ENCODE measurements around the gene GNRH2. TPM values are rescaled to one million over a fixed set of nuclear protein-coding genes. Genes with fewer than 3 reads are reported as not detected.
"Not testable (repeated sequence)": the region's sequence is repeated elsewhere in the genome, so short reads cannot be mapped to it uniquely, and the experiment has no call there.

Gene GNRH2
- total RNA-seq, 2 experiments from 2014 or later = not detected

- Mint-ChIP-seq H3K27me3 (ENCODE audit: low read depth) (no peaks in the 10 kb centered on the region), H3K27ac (peak overlapping the region; percentile 60), H3K4me1 (ENCODE audit: low read depth) (peaks cover 23% of the 10 kb centered on the region), H3K9me3 (no peaks in the 10 kb centered on the region), H3K4me3 (peak overlapping the region; percentile 83), H3K36me3 (ENCODE audit: low read depth) (peaks cover 13% of the 10 kb centered on the region)
- intact Hi-C loops (cut with micrococcal nuclease) = loop anchor here (1.0 to 5.0 kb wide), 2 partner anchors 34 to 157 kb away; partner anchors contain the start of gene DDRGK1
- CTCF ChIA-PET = interaction anchor here (0.8 kb wide), 1 partner anchor 523 kb away, joined by 4 read pairs; no protein-coding TSS in a partner anchor
- DNase-seq = peak; percentile 31
Observed at GRCh38 chr20:3045042-3045815, 1.8 kb downstream of the GNRH2 start.

- intact Hi-C loops (cut with micrococcal nuclease) = loop anchor here (1.0 to 5.0 kb wide), 3 partner anchors 35 to 173 kb away; partner anchors contain the start of genes DDRGK1 and PTPRA
- CTCF ChIA-PET = no interaction called here
- peaks cover 23% of the 10 kb centered on the region for H3K4me1 Mint-ChIP-seq (ENCODE audit: low read depth)
- H3K9me3 Mint-ChIP-seq = no peaks in the 10 kb centered on the region
- H3K27ac Mint-ChIP-seq = peak within 1 kb of the TSS; percentile 60
- DNase-seq = peak; percentile 84
- H3K36me3 Mint-ChIP-seq (ENCODE audit: low read depth) = peaks cover 13% of the 10 kb centered on the region
- H3K4me3 Mint-ChIP-seq = peak within 1 kb of the TSS; percentile 83
- H3K27me3 Mint-ChIP-seq (ENCODE audit: low read depth) = no peaks in the 10 kb centered on the region
Observed at GRCh38 chr20:3045816-3046676, 2.6 kb downstream of the GNRH2 start, which contains the start of gene MRPS26. MRPS26 (plus strand) TSS chr20:3046052; CDS start chr20:3046069, 17 bp downstream.

GRCh38 chr20:3046677-3047462 lies 3.4 kb downstream of the GNRH2 start:
- peak overlapping the region; percentile 59 for H3K27ac Mint-ChIP-seq
- peaks cover 13% of the 10 kb centered on the region for H3K36me3 Mint-ChIP-seq (ENCODE audit: low read depth)
- DNase-seq = peak; percentile 27
- H3K4me3 Mint-ChIP-seq = peak overlapping the region; percentile 83
- intact Hi-C loops (cut with micrococcal nuclease) = loop anchor here (1.0 to 5.0 kb wide), 2 partner anchors 155 to 174 kb away; partner anchors contain the start of genes DDRGK1 and PTPRA
- H3K27me3 Mint-ChIP-seq (ENCODE audit: low read depth) = no peaks in the 10 kb centered on the region
- H3K4me1 Mint-ChIP-seq (ENCODE audit: low read depth) = peaks cover 23% of the 10 kb centered on the region
- no peaks in the 10 kb centered on the region for H3K9me3 Mint-ChIP-seq
- CTCF ChIA-PET = no interaction called here

DNA sequence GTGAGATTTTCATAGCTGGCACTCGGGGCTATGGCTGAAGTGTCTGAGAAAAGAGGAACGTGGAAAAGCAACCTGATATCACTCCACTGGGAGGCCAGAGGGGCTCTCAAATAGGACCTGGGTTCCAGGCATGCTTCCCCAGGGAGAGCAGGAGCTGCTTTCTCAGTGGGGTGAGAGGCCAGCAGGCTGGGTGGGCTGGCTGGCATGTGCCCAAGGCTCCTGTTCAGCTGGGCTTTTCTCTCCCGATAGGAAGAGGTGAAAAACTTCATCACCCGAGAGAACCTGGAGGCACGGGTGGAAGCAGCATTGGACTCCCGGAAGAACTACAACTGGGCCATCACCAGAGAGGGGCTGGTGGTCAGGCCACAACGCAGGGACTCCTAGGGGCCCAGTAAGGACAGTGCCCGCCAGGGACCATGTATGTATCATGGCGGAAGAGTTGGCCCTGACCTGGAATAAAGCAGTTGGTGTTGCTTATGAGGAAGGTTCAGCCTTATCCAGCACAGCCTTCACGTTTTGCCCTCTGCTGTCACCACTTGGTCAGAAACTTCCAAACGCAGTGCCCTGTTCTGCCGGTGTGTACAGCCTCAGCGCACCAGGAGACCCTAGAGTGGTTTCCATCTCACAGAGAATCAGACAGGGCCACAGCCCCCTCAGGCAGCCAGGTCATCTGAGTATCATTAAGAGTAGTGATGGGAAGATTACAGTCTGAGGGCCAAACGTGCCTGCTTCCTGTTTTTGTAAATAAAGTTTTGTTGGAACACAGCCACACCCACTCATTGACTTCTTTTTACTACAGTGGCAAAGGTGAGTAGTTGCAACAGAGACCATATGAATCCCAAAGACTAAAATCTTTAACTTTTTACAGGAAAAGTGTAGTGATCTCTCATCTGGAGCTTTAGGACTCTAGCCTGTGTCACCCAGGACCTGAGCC lies 4.3 kb downstream of the GNRH2 start:
- CTCF ChIA-PET = no interaction called here
- Mint-ChIP-seq H3K9me3 (no peaks in the 10 kb centered on the region), H3K4me3 (peak overlapping the region; percentile 83), H3K36me3 (ENCODE audit: low read depth) (peaks cover 13% of the 10 kb centered on the region), H3K27me3 (ENCODE audit: low read depth) (no peaks in the 10 kb centered on the region), H3K27ac (no peak overlapping the region), H3K4me1 (ENCODE audit: low read depth) (peaks cover 23% of the 10 kb centered on the region)
- DNase-seq = no peak
- intact Hi-C loops (cut with micrococcal nuclease) = loop anchor here (5.0 kb wide), 1 partner anchor 155 kb away; the partner anchor contains the start of gene DDRGK1

DNA sequence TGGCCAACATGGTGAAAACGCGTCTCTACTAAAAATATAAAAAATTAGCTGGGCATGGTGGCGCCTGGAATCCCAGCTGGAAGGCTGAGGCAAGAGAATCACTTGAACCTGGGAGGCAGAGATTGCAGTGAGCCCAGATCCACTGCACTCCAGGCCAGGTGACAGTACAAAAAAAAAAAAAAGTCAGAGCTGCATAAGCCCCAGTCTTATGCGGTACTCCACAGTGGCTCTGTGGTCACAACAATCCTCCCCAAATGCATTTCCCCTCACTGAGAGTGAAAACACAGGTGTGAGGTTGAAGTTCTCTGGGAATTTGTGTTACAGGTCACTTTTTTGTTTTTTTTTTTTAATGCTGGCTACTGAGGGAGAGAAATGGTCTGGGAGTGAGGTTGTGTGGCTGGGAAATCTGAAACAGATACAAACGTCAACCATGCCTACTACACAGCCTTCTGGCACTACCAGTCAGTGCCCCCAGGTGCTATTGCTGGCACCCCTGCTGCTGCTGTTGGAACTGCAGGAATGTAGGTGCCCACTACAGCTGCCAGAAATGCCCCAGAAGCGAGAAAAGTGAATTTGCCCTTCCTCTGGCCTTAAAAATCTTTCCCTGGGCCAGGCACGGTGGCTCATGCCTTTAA lies 8.1 kb downstream of the GNRH2 start:
- H3K36me3 Mint-ChIP-seq (ENCODE audit: low read depth) = peaks cover 13% of the 10 kb centered on the region
- peaks cover 16% of the 10 kb centered on the region for H3K4me1 Mint-ChIP-seq (ENCODE audit: low read depth)
- no peak for DNase-seq
- no peak overlapping the region for H3K27ac Mint-ChIP-seq
- H3K27me3 Mint-ChIP-seq (ENCODE audit: low read depth) = no peaks in the 10 kb centered on the region
- CTCF ChIA-PET = interaction anchor here (2.4 to 3.0 kb wide), 4 partner anchors 18 to 65 kb away, joined by 17 to 24 read pairs (median 18); no protein-coding TSS in a partner anchor
- intact Hi-C loops (cut with micrococcal nuclease) = no loop called here
- H3K4me3 Mint-ChIP-seq = no peak overlapping the region
- H3K9me3 Mint-ChIP-seq = no peaks in the 10 kb centered on the region

GRCh38 chr20:3059489-3059888 lies 16.1 kb downstream of the GNRH2 start:
- Mint-ChIP-seq H3K27me3 (ENCODE audit: low read depth) (no peaks in the 10 kb centered on the region), H3K9me3 (no peaks in the 10 kb centered on the region), H3K27ac (no peak overlapping the region), H3K4me1 (ENCODE audit: low read depth) (peaks cover 7% of the 10 kb centered on the region), H3K36me3 (ENCODE audit: low read depth) (peaks cover 3% of the 10 kb centered on the region), H3K4me3 (no peak overlapping the region)
- CTCF ChIA-PET = no interaction called here
- intact Hi-C loops (cut with micrococcal nuclease) = no loop called here
- no peak for DNase-seq

DNA sequence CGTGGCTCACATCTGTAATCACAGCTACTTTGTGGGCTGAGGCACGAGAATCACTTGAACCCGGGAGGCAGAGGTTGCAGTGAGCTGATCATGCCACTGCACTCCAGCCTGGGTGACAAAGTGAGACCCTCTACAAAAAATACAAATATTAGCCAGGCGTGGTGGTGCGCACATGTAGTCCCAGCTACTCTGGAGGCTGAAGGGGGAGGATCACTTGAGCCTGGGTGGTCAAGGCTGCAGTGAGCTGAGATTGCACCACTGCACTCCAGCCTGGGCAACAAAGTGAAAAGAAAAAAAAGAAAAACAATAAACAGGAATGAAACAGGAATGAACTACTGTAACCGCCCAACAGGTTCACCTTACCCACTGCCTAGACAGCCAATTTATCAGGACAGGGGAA lies 20.7 kb downstream of the GNRH2 start:
- H3K27ac Mint-ChIP-seq; H3K9me3 Mint-ChIP-seq; H3K27me3 Mint-ChIP-seq (ENCODE audit: low read depth); H3K4me1 Mint-ChIP-seq (ENCODE audit: low read depth); intact Hi-C loops (cut with micrococcal nuclease); H3K4me3 Mint-ChIP-seq; H3K36me3 Mint-ChIP-seq (ENCODE audit: low read depth); DNase-seq: not testable (repeated sequence)
- CTCF ChIA-PET = interaction anchor here (0.8 to 1.6 kb wide), 2 partner anchors 9 to 10 kb away, joined by 3 read pairs; no protein-coding TSS in a partner anchor

DNA sequence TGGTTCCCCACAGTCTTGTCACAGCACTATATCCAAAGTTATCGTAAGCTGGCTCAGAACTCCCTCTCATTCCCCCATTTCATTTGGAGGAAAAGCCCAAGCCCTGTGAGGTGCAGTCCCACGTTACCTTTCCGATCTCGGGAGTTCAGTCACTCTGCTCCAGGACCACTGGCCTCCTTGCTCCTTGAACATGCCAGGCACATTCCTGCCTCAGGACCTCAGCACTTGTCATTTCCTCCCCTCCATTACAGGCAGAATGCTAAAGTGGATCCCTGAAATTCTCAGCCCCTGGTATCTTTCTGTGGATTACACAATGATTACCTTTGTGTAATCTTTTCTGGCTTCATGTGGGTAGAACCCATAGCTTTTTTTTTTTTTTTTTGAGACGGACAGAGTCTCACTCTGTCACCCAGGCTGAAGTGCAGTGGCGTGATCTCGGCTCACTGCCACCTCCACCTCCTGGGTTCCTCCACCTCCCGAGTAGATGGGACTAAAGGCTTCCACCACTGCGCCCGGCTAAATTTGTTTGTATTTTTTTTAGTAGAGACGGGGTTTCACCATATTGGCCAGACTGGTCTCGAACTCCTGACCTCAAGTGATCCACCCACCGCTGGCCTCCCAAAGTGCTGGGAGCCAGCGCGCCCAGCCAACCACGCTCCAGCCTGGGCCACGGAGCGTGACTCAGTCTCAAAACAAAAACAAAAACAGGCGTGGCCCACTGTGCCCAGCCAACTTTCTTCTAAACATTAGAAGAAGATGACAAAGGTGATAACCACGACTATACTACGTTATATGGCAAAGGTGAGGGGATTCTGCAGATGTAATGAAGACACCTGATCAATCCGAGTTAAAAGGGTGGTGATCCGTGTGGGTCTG lies 24.0 kb downstream of the GNRH2 start:
- H3K27ac Mint-ChIP-seq = no peak overlapping the region
- no peak for DNase-seq
- H3K9me3 Mint-ChIP-seq = no peaks in the 10 kb centered on the region
- H3K4me3 Mint-ChIP-seq = no peak overlapping the region
- H3K36me3 Mint-ChIP-seq (ENCODE audit: low read depth) = no peaks in the 10 kb centered on the region
- CTCF ChIA-PET = interaction anchor here (3.1 kb wide), 2 partner anchors 14 to 48 kb away, joined by 24 to 28 read pairs; no protein-coding TSS in a partner anchor
- peaks cover 9% of the 10 kb centered on the region for H3K4me1 Mint-ChIP-seq (ENCODE audit: low read depth)
- H3K27me3 Mint-ChIP-seq (ENCODE audit: low read depth) = no peaks in the 10 kb centered on the region
- intact Hi-C loops (cut with micrococcal nuclease) = no loop called here

DNA sequence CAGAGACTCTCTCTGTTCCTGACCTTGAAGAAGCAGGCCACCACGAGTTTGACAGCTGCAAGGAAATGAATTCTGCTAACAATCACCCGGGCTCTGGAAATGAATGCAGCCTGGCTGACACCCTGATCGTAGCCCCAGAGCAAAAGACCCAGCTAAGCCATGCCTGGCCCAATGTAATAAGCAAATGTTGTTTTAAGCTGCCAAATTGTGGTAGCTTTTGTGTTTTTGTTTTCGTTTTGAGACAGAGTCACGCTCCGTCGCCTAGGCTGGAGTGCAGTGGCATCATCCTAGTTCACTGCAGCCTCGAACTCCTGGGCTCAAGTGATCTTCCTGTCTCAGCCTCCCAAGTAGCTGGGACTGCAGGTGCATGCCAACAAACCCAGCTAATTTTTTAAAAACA lies 24.7 kb downstream of the GNRH2 start:
- no peak for DNase-seq
- H3K4me3 Mint-ChIP-seq = no peak overlapping the region
- H3K27ac Mint-ChIP-seq = no peak overlapping the region
- intact Hi-C loops (cut with micrococcal nuclease) = no loop called here
- CTCF ChIA-PET = interaction anchor here (3.1 kb wide), 2 partner anchors 15 to 47 kb away, joined by 24 to 28 read pairs; no protein-coding TSS in a partner anchor
- H3K4me1 Mint-ChIP-seq (ENCODE audit: low read depth) = peaks cover 16% of the 10 kb centered on the region
- no peaks in the 10 kb centered on the region for H3K36me3 Mint-ChIP-seq (ENCODE audit: low read depth)
- no peaks in the 10 kb centered on the region for H3K9me3 Mint-ChIP-seq
- H3K27me3 Mint-ChIP-seq (ENCODE audit: low read depth) = no peaks in the 10 kb centered on the region

Data from activated naive CD4-positive, alpha-beta T cell treated with anti-CD3 and anti-CD28 coated beads for 36 hours (primary cell).